ENCODE measurements around the gene PEAK1. TPM values are rescaled to one million over a fixed set of nuclear protein-coding genes. Genes with fewer than 3 reads are reported as not detected.

PEAK1 gene
- total RNA-seq, 1 donor from 2014 or later, result 71.8 TPM

GRCh38 chr15:77098572-77098971 is 321.3 kb downstream of the PEAK1 start:
- no peak for DNase-seq (ENCODE audit: low read depth in 2 of 2)

- no peak for DNase-seq (ENCODE audit: low read depth in 2 of 2)
Measured at GRCh38 chr15:77097921-77098320, 322.0 kb downstream of the PEAK1 start.

- no peak for DNase-seq (ENCODE audit: low read depth in 2 of 2)
Measured at GRCh38 chr15:77097248-77097721, 322.6 kb downstream of the PEAK1 start.

- DNase-seq (ENCODE audit: low read depth in 2 of 2), result no peak
Measured at GRCh38 chr15:77096541-77096940, 323.4 kb downstream of the PEAK1 start.

- DNase-seq (ENCODE audit: low read depth in 2 of 2), result no peak
Measured at GRCh38 chr15:77096138-77096537, 323.8 kb downstream of the PEAK1 start.

- DNase-seq (ENCODE audit: low read depth in 2 of 2), result no peak
Measured at GRCh38 chr15:77094397-77095030, 325.4 kb downstream of the PEAK1 start.

- no peak for DNase-seq (ENCODE audit: low read depth in 2 of 2)
Measured at GRCh38 chr15:77093436-77093835, 326.5 kb downstream of the PEAK1 start.

GRCh38 chr15:77091097-77091496 is 328.8 kb downstream of the PEAK1 start:
- DNase-seq (ENCODE audit: low read depth in 2 of 2), result no peak

GRCh38 chr15:77087213-77087612 is 332.7 kb downstream of the PEAK1 start:
- DNase-seq (ENCODE audit: low read depth in 2 of 2), result no peak

- peak; percentile 17 to 27 for DNase-seq (ENCODE audit: low read depth in 2 of 2)
Measured at GRCh38 chr15:77085297-77085696, 334.6 kb downstream of the PEAK1 start.

GRCh38 chr15:77084436-77084835 is 335.5 kb downstream of the PEAK1 start:
- DNase-seq (ENCODE audit: low read depth in 2 of 2), result no peak

GRCh38 chr15:77083381-77084160 is 336.3 kb downstream of the PEAK1 start:
- DNase-seq (ENCODE audit: low read depth in 2 of 2), result peak; percentile 47 to 56

- DNase-seq (ENCODE audit: low read depth in 2 of 2), result no peak
Measured at GRCh38 chr15:77081971-77082370, 337.9 kb downstream of the PEAK1 start.

- peak in 1 of 2 donors; percentile 40 for DNase-seq (ENCODE audit: low read depth in 2 of 2)
Measured at GRCh38 chr15:77076323-77076915, 343.5 kb downstream of the PEAK1 start.

- DNase-seq (ENCODE audit: low read depth in 2 of 2), result no peak
Measured at GRCh38 chr15:77075528-77075927, 344.4 kb downstream of the PEAK1 start.

- no peak for DNase-seq (ENCODE audit: low read depth in 2 of 2)
Measured at GRCh38 chr15:77074350-77074749, 345.6 kb downstream of the PEAK1 start.

GRCh38 chr15:77071305-77072223 is 348.3 kb downstream of the PEAK1 start:
- no peak for DNase-seq (ENCODE audit: low read depth in 2 of 2)

- DNase-seq (ENCODE audit: low read depth in 2 of 2), result peak; percentile 94 to 95
Measured at GRCh38 chr15:77070495-77071304, 349.2 kb downstream of the PEAK1 start, which contains the start of gene TSPAN3. TSS of gene TSPAN3 (minus strand) at chr15:77071109. CDS start at chr15:77070954, 155 bp downstream.

- DNase-seq (ENCODE audit: low read depth in 2 of 2), result no peak
Measured at GRCh38 chr15:77070180-77070494, 349.8 kb downstream of the PEAK1 start.

GRCh38 chr15:77069521-77070121 is 350.3 kb downstream of the PEAK1 start:
- DNase-seq (ENCODE audit: low read depth in 2 of 2), result peak in 1 of 2 donors; percentile 27

Measured in lung microvascular endothelial cell (primary cell).